Memory B cell (primary cell): ENCODE measurements around the gene RILPL1.
"Not testable (repeated sequence)": the region's sequence is repeated elsewhere in the genome, so short reads cannot be mapped to it uniquely, and the experiment has no call there.

ENCODE experiments used
- ATAC-seq: fragments of 150-1000 bp; cut with Tn5 transposase; 2 replicates; pipeline ENCODE4 v1.10.0; 2021; ENCODE audit warnings: low read depth, mild to moderate bottlenecking, moderate library complexity
- DNase-seq, 2 donors: peaks; one replicate each; pipeline ENCODE4 v3.0.0; 2022; ENCODE audit warnings: low spot score in 2 of 2
- H3K27ac Mint-ChIP-seq: one replicate; pipeline ENCODE4 v1.8.0; 2022; ENCODE audit warnings: mild to moderate bottlenecking, moderate library complexity, mixed read lengths
- H3K27me3 Mint-ChIP-seq: one replicate; pipeline ENCODE4 v1.8.0; 2022; ENCODE audit warnings: mixed read lengths
- H3K36me3 Mint-ChIP-seq: one replicate; pipeline ENCODE4 v1.8.0; 2022; ENCODE audit warnings: mild to moderate bottlenecking, mixed read lengths
- H3K4me1 Mint-ChIP-seq: one replicate; pipeline ENCODE4 v1.8.0; 2022; ENCODE audit warnings: mixed read lengths
- H3K4me3 Mint-ChIP-seq: one replicate; pipeline ENCODE4 v1.8.0; 2022; ENCODE audit warnings: mild to moderate bottlenecking, moderate library complexity, mixed read lengths
- H3K9me3 Mint-ChIP-seq: one replicate; pipeline ENCODE4 v1.8.0; 2022; ENCODE audit warnings: mixed read lengths

RILPL1 gene

GRCh38 chr12:123533672-123534643 lies at the start of gene RILPL1:
RILPL1 (minus strand) TSS chr12:123533719; CDS start chr12:123533482, 237 bp downstream.
- peak; percentile 45 to 64 for DNase-seq
- Mint-ChIP-seq H3K27me3 (no peaks in the 10 kb centered on the region), H3K36me3 (no peaks in the 10 kb centered on the region), H3K4me3 (peak within 1 kb of the TSS; percentile 87), H3K27ac (peak within 1 kb of the TSS; percentile 69), H3K4me1 (peaks cover 16% of the 10 kb centered on the region), H3K9me3 (no peaks in the 10 kb centered on the region)
- ATAC-seq = peak; percentile 72

GRCh38 chr12:123580772-123581171 lies 47.3 kb upstream of the RILPL1 start:
- no peaks in the 10 kb centered on the region for H3K27me3 Mint-ChIP-seq
- peaks cover 12% of the 10 kb centered on the region for H3K4me1 Mint-ChIP-seq
- H3K27ac Mint-ChIP-seq = no peak overlapping the region
- DNase-seq = no peak
- H3K4me3 Mint-ChIP-seq = no peak overlapping the region
- H3K36me3 Mint-ChIP-seq = no peaks in the 10 kb centered on the region
- no peaks in the 10 kb centered on the region for H3K9me3 Mint-ChIP-seq
- ATAC-seq = no peak

GRCh38 chr12:123578829-123579228 lies 45.3 kb upstream of the RILPL1 start:
- not testable (repeated sequence) for H3K27ac Mint-ChIP-seq, H3K36me3 Mint-ChIP-seq, H3K4me1 Mint-ChIP-seq, H3K4me3 Mint-ChIP-seq, DNase-seq, H3K9me3 Mint-ChIP-seq, H3K27me3 Mint-ChIP-seq, ATAC-seq

GRCh38 chr12:123578243-123578642 lies 44.7 kb upstream of the RILPL1 start:
- Mint-ChIP-seq H3K27ac (no peak overlapping the region), H3K36me3 (no peaks in the 10 kb centered on the region), H3K4me3 (no peak overlapping the region), H3K4me1 (peaks cover 7% of the 10 kb centered on the region), H3K9me3 (no peaks in the 10 kb centered on the region), H3K27me3 (no peaks in the 10 kb centered on the region)
- ATAC-seq = no peak
- DNase-seq = no peak

- no peak for ATAC-seq
- Mint-ChIP-seq H3K9me3 (no peaks in the 10 kb centered on the region), H3K27me3 (no peaks in the 10 kb centered on the region), H3K36me3 (no peaks in the 10 kb centered on the region), H3K4me1 (no peaks in the 10 kb centered on the region), H3K4me3 (no peak overlapping the region), H3K27ac (no peak overlapping the region)
- DNase-seq = no peak
Observed at GRCh38 chr12:123576611-123577010, 43.1 kb upstream of the RILPL1 start.

- no peak overlapping the region for H3K4me3 Mint-ChIP-seq
- peaks cover 4% of the 10 kb centered on the region for H3K27me3 Mint-ChIP-seq
- DNase-seq = no peak
- H3K4me1 Mint-ChIP-seq = no peaks in the 10 kb centered on the region
- no peak overlapping the region for H3K27ac Mint-ChIP-seq
- no peak for ATAC-seq
- H3K36me3 Mint-ChIP-seq = no peaks in the 10 kb centered on the region
- no peaks in the 10 kb centered on the region for H3K9me3 Mint-ChIP-seq
Observed at GRCh38 chr12:123573870-123574269, 40.4 kb upstream of the RILPL1 start.

GRCh38 chr12:123572391-123572790 lies 38.9 kb upstream of the RILPL1 start:
- no peak overlapping the region for H3K27ac Mint-ChIP-seq
- ATAC-seq (no peak), DNase-seq (no peak)
- no peaks in the 10 kb centered on the region for H3K4me1 Mint-ChIP-seq
- no peak overlapping the region for H3K4me3 Mint-ChIP-seq
- no peaks in the 10 kb centered on the region for H3K9me3 Mint-ChIP-seq
- H3K27me3 Mint-ChIP-seq = peaks cover 6% of the 10 kb centered on the region
- H3K36me3 Mint-ChIP-seq = no peaks in the 10 kb centered on the region

- DNase-seq (no peak), ATAC-seq (no peak)
- Mint-ChIP-seq H3K9me3 (no peaks in the 10 kb centered on the region), H3K36me3 (no peaks in the 10 kb centered on the region), H3K27me3 (peaks cover 9% of the 10 kb centered on the region), H3K4me1 (no peaks in the 10 kb centered on the region), H3K27ac (no peak overlapping the region), H3K4me3 (no peak overlapping the region)
Observed at GRCh38 chr12:123571343-123571813, 37.9 kb upstream of the RILPL1 start.

GRCh38 chr12:123559468-123559867 lies 25.9 kb upstream of the RILPL1 start:
- Mint-ChIP-seq H3K27me3 (peaks cover 2% of the 10 kb centered on the region), H3K9me3 (no peaks in the 10 kb centered on the region), H3K36me3 (no peaks in the 10 kb centered on the region), H3K27ac (no peak overlapping the region), H3K4me1 (no peaks in the 10 kb centered on the region), H3K4me3 (no peak overlapping the region)
- DNase-seq (no peak), ATAC-seq (no peak)

GRCh38 chr12:123558487-123558886 lies 25.0 kb upstream of the RILPL1 start:
- not testable (repeated sequence) for H3K27me3 Mint-ChIP-seq, DNase-seq, ATAC-seq, H3K36me3 Mint-ChIP-seq, H3K27ac Mint-ChIP-seq, H3K4me3 Mint-ChIP-seq, H3K9me3 Mint-ChIP-seq, H3K4me1 Mint-ChIP-seq

- not testable (repeated sequence) for DNase-seq, H3K9me3 Mint-ChIP-seq, H3K27ac Mint-ChIP-seq, ATAC-seq, H3K4me3 Mint-ChIP-seq, H3K36me3 Mint-ChIP-seq, H3K27me3 Mint-ChIP-seq, H3K4me1 Mint-ChIP-seq
Observed at GRCh38 chr12:123554843-123555242, 21.3 kb upstream of the RILPL1 start.

GRCh38 chr12:123554136-123554535 lies 20.6 kb upstream of the RILPL1 start:
- not testable (repeated sequence) for DNase-seq, H3K4me1 Mint-ChIP-seq, H3K36me3 Mint-ChIP-seq, H3K27me3 Mint-ChIP-seq, ATAC-seq, H3K9me3 Mint-ChIP-seq, H3K4me3 Mint-ChIP-seq, H3K27ac Mint-ChIP-seq

- Mint-ChIP-seq H3K27ac (no peak overlapping the region), H3K4me1 (no peaks in the 10 kb centered on the region), H3K4me3 (no peak overlapping the region), H3K9me3 (no peaks in the 10 kb centered on the region), H3K27me3 (peaks cover 13% of the 10 kb centered on the region), H3K36me3 (no peaks in the 10 kb centered on the region)
- ATAC-seq (no peak), DNase-seq (no peak)
Observed at GRCh38 chr12:123550700-123551099, 17.2 kb upstream of the RILPL1 start.

GRCh38 chr12:123548107-123548506 lies 14.6 kb upstream of the RILPL1 start:
- H3K27ac Mint-ChIP-seq = no peak overlapping the region
- ATAC-seq = no peak

GRCh38 chr12:123546281-123546680 lies 12.8 kb upstream of the RILPL1 start:
- Mint-ChIP-seq H3K27ac (no peak overlapping the region), H3K4me3 (no peak overlapping the region), H3K9me3 (no peaks in the 10 kb centered on the region), H3K4me1 (no peaks in the 10 kb centered on the region), H3K27me3 (peaks cover 11% of the 10 kb centered on the region), H3K36me3 (no peaks in the 10 kb centered on the region)
- DNase-seq (no peak), ATAC-seq (no peak)

More at GRCh38 chr12:123548107-123548506, 14.6 kb upstream of the RILPL1 start:
- no peak for DNase-seq
- Mint-ChIP-seq H3K4me1 (no peaks in the 10 kb centered on the region), H3K4me3 (no peak overlapping the region), H3K36me3 (no peaks in the 10 kb centered on the region), H3K27me3 (peaks cover 13% of the 10 kb centered on the region), H3K9me3 (no peaks in the 10 kb centered on the region)
